H1 (cell line): ENCODE results near the gene OR52E4. TPM values are rescaled to one million over a fixed set of nuclear protein-coding genes. Genes with fewer than 3 reads are reported as not detected.

ENCODE experiments used
- CEBPB ChIP-seq: IDR thresholded peaks from 2 replicates; pipeline ENCODE4 v1.6.1; 2012; ENCODE audit warnings: low read depth, low read length
- CHD7 ChIP-seq: fragments of 300-600 bp; sonication (generic); IDR thresholded peaks from 2 replicates; pipeline ENCODE4 v1.7.1; 2012; ENCODE audit warnings: low read length, moderate library complexity, mild to moderate bottlenecking, inconsistent platforms; ENCODE audit not compliant: insufficient replicate concordance
- KDM1A ChIP-seq: fragments of 200-600, 300-600 bp; sonication (generic); IDR thresholded peaks from 2 replicates; pipeline ENCODE4 v1.7.1; 2016; ENCODE audit warnings: mild to moderate bottlenecking, low read length, borderline replicate concordance
- polyA plus RNA-seq, 7 experiments: library from polyadenylated mRNA; depleted of rRNA in 3 of 7; stranded (reverse) in 5 of 7; unstranded in 2 of 7; fragments of >200 nt in 5 of 7; fragments of 200-250 nt in 2 of 7; gene quantifications; 1 replicate in 5 of 7; 2 replicates in 1 of 7; 4 replicates in 1 of 7; pipeline versions ENCODE4 v1.2.1 to v1.2.3, GENCODE V29; 2011 to 2013; ENCODE audit warnings: missing spikeins in 2 of 7, mixed read lengths in 2 of 7
- total RNA-seq: library from RNA; stranded (reverse); fragmentation: NEBNext Ultra II Directional; extraction: Animal tissue kit (Norgen Biotek cat#: 25700); gene quantifications from 2 replicates; pipeline ENCODE4 v1.2.1, GENCODE V29; 2021

The OR52E4 gene
- total and polyA plus RNA-seq, 2 of the 8 experiments (the other 6 are each of a cell fraction or from before 2014, with no cell fraction given), result not detected

DNA sequence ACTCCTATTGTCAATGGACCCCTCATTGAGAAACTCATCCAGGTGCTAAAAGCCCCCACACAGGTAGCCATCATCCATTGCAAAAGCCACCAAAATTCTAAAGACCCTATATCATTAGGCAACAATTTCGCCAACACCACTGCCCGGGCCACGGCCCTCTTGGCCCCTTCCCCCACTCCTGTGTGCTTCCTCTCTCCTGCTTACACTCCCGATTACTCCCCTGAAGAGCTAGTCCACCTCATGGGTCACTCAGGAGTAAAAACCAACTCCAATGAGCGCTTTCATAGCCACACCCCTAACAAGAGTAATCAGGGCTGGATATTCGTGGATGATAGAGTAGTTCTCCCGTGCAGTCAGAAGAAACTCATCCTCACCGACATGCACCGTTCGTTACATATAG, 52.7 kb downstream of the OR52E4 start (continued):
- no peak for TF ChIP-seq CHD7
- TF ChIP-seq CEBPB, result no peak
- TF ChIP-seq KDM1A, result no peak
